NCI-H774 (cell line): ENCODE results near the gene TBC1D14.
A peak's percentile ranks its signal among the peaks of the same experiment; 100 is the strongest.
"Not testable (repeated sequence)": the region's sequence is repeated elsewhere in the genome, so short reads cannot be mapped to it uniquely, and the experiment has no call there.

Experiments
- DNase-seq: peaks from one replicate; lab custom pipeline; 2025; lab: John Stamatoyannopoulos, UW

The TBC1D14 gene

DNA sequence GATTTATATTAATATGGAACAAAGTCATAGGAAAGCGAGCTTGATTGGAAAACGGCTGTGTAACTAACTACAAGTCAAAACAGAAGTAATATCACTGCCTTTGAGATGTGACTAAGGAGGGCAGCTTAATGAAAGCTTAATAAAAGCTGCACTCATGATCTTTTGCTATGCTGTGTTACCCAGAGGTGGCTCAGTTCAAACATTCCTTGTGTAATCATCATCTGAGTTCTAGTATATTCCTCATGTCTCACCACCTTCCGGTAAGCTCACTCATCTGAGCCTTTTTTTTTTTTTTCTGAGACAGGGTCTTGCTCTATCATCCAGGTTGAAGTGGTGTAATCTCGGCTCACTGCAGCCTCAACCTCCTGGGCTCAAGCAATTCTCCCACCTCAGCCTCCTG, 153.2 kb downstream of the TBC1D14 start:
- DNase-seq = no peak

DNA sequence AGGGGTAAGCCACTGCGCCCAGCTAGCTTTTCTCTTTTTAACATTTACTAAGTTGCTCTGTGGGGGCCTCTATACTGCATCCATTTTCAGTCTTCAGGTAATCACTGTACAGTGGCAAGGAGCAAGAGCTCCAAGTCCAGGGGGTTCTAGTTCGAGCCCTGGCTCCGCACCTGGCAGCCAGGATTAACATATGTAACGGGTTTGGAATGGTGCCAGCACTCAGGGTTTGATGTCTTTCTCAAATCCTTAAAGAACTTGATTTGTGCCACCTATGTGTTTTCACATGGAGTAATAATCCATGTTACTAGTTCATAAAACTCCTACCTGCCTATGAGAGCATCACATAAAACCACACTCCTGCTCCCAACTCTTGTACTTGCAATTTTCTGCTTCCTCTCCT, 153.7 kb downstream of the TBC1D14 start:
- no peak for DNase-seq

GRCh38 chr4:7066006-7066405, 156.4 kb downstream of the TBC1D14 start:
- DNase-seq = no peak

- no peak for DNase-seq
These were observed 156.9 kb downstream of the TBC1D14 start for GRCh38 chr4:7066493-7066892.

GRCh38 chr4:7067126-7067451, 157.5 kb downstream of the TBC1D14 start:
- no peak for DNase-seq

DNA sequence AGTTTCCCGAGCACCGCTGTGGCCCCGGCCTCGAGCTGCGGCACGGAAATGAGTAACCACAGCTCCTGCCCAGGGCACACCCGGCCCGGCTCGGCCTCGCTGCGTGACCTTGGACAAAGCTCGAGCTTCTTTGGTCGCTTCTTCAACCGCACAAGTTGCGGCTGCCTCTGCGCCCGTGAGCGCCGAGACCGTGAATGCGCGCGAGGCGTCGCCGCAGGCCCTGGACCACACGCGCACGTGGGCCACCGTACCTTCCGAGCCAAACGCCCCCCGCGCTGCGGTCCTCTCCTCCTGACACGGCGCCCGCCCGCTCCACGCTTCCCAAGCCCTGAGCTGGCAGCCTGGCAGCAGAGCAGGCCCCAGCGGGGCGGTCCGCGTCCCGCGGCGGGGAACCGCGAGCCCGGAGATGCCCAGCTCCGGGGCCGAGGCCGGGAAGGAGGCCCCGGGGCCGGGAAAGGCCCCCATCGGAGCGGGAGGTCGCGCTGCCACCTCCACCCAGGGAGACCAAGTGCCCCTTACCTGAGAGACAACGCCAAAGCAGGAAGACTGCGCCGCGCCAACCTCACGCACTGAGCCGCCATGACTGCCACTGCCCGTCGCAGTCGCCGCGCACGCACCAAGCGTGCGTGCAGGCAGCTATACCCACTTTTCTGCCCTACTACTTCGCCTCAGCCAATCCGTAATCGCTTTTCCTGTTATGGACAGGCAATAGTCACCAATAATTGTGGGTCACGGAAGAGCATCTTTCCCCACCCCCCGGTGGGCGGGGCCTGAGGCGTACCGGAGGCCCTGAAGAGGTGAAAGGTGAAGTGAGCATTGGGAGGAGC, 158.0 kb downstream of the TBC1D14 start, which contains the start of gene GRPEL1:
TSS of gene GRPEL1 (minus strand) at position 613 of the 827 bp plus-strand sequence. CDS start at position 581, 32 bp downstream.
- DNase-seq = peak; percentile 98

DNA sequence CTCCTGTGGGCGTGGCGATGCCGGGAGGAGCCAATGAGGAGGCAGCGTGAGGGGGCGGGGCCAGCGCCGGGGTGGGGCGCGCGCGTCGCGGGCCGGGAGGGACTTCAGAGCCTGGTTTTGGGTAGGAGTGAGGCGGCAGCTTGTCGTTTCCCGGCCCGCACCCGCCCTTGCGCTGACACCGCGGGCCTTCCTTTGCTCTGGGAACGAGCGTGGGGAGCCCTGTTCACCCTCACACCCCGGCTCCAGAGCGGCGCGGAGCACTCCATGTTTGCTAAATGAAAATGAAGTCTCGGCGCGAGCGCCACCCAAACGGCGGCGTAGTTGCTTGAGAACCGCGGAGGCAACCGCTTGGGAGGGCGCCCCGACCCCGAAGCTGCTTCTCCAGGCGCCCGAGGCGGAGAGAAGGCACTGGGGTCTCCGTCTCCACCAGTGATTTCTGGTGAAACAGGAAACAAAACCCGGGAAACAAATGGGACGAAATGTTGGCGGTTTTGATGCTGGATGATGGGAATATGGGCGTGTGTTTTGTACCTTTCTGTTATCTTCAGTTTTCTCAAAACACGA, 158.7 kb downstream of the TBC1D14 start:
- DNase-seq = no peak

- no peak for DNase-seq
These were observed 159.3 kb downstream of the TBC1D14 start for GRCh38 chr4:7068883-7069282.

DNA sequence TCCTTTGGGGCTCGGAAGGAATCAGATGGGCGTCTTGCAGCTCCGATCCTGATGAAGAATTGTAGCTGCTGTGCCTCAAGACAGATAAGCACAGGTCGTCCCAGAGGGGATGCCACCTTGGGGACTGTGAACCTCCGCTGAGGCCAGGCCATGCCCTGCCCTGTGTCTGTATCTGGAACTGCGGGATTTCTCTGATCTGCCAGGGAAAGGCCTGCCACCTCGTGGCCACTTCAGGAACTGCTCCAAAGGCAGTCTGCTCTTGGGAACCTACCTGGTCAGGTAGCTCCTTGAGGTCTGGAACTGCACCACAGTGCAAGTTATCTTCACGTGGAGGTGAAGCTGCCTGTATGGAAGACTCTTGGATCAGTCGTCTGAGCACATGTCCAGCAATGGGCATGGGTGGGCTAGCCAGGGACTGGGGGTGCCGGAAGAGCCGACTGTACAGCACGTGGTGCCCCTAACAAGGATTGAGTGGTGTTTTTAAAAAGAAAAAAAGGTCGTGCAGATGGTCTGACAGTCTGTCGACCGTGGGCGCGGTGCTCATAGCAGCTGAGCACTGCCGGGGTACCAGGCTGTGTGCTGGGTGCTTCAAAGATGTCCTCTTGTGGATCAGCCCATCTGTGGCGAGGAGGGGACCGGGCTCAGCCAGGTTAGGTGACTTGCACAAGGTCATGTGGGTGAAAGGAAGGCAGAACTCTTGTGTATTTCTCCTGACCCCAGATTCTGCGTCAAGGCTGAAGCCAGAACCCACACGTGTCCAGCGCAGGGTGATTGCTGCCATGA, 161.3 kb downstream of the TBC1D14 start:
- DNase-seq = peak; percentile 72

DNA sequence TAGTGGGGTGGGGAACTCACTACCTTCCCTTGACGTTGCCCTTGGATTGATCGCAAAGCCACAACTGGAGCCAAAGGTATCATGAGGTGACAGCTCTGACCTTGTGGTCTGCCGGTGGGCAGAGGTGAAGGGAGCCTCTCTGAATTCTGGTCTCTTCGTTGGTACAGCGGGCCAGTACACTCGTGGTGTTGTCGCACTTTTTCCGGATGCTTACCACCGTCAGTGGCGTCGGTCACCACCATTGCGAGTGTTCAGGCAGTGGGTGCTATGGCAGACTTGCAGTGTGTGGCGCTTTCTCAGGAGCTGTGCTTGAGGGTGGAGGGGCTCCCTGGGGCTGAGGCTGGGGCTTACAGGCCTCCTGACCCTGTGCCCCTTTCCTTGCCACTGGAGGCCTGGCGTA, 163.4 kb downstream of the TBC1D14 start:
- DNase-seq = no peak

GRCh38 chr4:7073526-7074390, 164.1 kb downstream of the TBC1D14 start:
- peak; percentile 38 for DNase-seq

DNA sequence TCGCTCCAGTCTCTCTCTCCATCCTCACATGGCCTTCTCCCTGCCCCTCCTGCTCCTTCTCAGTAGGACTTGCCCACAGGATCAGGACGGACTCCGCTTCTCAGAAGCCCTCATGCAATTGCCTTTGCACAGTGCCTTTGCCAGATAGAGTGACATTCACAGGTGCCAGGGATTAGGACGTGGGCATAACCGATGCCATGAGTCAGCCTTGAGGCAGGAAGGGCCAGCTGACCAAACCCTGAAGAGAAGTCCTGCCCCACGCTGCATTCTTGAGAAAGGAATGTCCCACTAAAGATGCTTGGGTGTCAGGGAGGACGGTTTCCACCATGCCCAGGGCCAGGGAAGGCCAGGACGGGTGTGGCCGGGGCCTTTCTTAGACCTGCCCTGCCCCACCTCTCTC, 164.8 kb downstream of the TBC1D14 start:
- no peak for DNase-seq

GRCh38 chr4:7075962-7076695, 166.5 kb downstream of the TBC1D14 start:
- DNase-seq = no peak

- no peak for DNase-seq
These were observed 167.1 kb downstream of the TBC1D14 start for GRCh38 chr4:7076696-7077082.

DNA sequence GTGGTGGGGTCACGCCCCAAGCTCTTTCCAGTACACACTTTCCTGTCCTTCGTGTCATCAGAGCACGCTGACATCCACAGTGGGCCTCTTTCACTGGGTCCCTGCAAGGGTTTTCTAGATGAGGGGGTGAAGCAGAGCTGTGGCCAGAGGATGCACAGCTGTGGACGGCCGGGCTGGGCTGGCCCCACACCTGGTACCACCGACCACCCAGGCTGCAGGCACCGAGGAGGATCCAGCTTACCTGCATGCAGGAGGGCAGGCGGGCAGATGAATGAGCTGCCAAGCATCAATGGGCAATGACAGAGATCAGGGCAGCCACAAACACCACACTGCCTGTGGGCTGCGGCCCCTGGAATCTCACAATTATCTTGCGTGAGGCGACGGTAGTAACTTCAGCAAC, 167.7 kb downstream of the TBC1D14 start:
- DNase-seq = no peak

DNA sequence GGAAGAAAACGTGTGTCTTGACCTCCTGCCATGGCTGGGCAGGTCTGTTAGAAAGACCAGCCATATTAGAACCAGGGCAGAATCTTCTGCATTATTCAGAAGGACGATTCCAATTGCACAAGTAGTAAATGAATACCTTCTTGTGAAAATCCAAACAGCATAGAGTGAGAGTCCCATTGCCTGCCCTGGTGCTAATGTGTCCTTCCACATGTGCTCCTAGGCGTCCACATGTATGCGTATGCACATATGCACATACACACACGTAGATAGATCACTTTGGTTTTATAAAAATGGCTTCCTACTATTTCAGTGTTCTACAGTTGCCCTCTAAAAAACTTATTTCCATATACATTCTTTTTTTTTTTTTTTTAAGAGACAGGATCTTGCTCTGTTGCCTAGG, 168.4 kb downstream of the TBC1D14 start:
- no peak for DNase-seq

GRCh38 chr4:7079483-7079882, 169.9 kb downstream of the TBC1D14 start:
- not testable (repeated sequence) for DNase-seq

DNA sequence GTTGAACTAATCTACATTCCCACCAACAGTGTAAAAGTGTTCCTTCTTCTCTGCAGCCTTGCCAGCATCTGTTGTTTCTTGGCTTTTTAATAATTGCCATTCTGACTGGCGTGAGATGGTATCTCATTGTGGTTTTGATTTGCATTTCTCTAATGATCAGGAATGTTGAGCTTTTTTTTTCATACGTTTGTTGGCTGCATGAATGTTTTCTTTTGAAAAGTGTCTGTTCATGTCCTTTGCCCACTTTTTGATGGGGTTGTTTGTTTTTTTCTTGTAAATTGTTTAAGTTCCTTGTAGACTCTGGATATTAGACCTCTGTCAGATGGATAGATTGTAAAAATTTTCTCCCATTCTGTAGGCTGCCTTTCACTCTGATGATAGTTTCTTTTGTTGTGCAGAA, 170.3 kb downstream of the TBC1D14 start:
- not testable (repeated sequence) for DNase-seq
